ENCODE results near the gene ZBTB46.
"Not testable (repeated sequence)": the region's sequence is repeated elsewhere in the genome, so short reads cannot be mapped to it uniquely, and the experiment has no call there.

The ZBTB46 gene

GRCh38 chr20:63778034-63778752, 52.9 kb downstream of the ZBTB46 start:
- Mint-ChIP-seq H3K27me3 (ENCODE audit: low read depth) (no peaks in the 10 kb centered on the region), H3K4me3 (no peak overlapping the region), H3K9me3 (no peaks in the 10 kb centered on the region), H3K4me1 (peaks cover 17% of the 10 kb centered on the region), H3K27ac (peak overlapping the region in 1 of 3 experiments; percentile 10), H3K36me3 (ENCODE audit: low read depth) (peaks cover 26% of the 10 kb centered on the region)
- no peak for TF ChIP-seq CTCF (IDR thresholded peaks at IDR 0.05; ENCODE audit: unreplicated experiment in 3 of 3)

- Mint-ChIP-seq H3K4me3 (no peak overlapping the region), H3K36me3 (ENCODE audit: low read depth) (peaks cover 28% of the 10 kb centered on the region), H3K27ac (peak overlapping the region in 1 of 3 experiments; percentile 10), H3K4me1 (peaks cover 17% of the 10 kb centered on the region), H3K27me3 (ENCODE audit: low read depth) (no peaks in the 10 kb centered on the region), H3K9me3 (no peaks in the 10 kb centered on the region)
- no peak for TF ChIP-seq CTCF (IDR thresholded peaks at IDR 0.05; ENCODE audit: unreplicated experiment in 3 of 3)
Observed at GRCh38 chr20:63777614-63778013, 53.5 kb downstream of the ZBTB46 start.

- Mint-ChIP-seq H3K36me3 (ENCODE audit: low read depth) (peaks cover 30% of the 10 kb centered on the region), H3K4me1 (peaks cover 17% of the 10 kb centered on the region)
- H3K9me3 Mint-ChIP-seq; H3K4me3 Mint-ChIP-seq; H3K27me3 Mint-ChIP-seq (ENCODE audit: low read depth); H3K27ac Mint-ChIP-seq: not testable (repeated sequence)
Observed at GRCh38 chr20:63776875-63777274, 54.2 kb downstream of the ZBTB46 start.

- Mint-ChIP-seq H3K9me3 (no peaks in the 10 kb centered on the region), H3K4me3 (peak overlapping the region; percentile 62 to 81 (median 78)), H3K27me3 (ENCODE audit: low read depth) (no peaks in the 10 kb centered on the region), H3K36me3 (ENCODE audit: low read depth) (peaks cover 29% of the 10 kb centered on the region), H3K4me1 (peaks cover 17% of the 10 kb centered on the region), H3K27ac (peak overlapping the region; percentile 74 to 83 (median 80))
- peak; percentile 86 to 90 (median 90) for TF ChIP-seq CTCF (IDR thresholded peaks at IDR 0.05; ENCODE audit: unreplicated experiment in 3 of 3)
Observed at GRCh38 chr20:63775096-63775978, 55.7 kb downstream of the ZBTB46 start.

- Mint-ChIP-seq H3K36me3 (ENCODE audit: low read depth) (peaks cover 35% of the 10 kb centered on the region), H3K4me3 (peak overlapping the region; percentile 42 to 60 (median 47)), H3K9me3 (no peaks in the 10 kb centered on the region), H3K27me3 (ENCODE audit: low read depth) (no peaks in the 10 kb centered on the region), H3K4me1 (peaks cover 17% of the 10 kb centered on the region), H3K27ac (peak overlapping the region; percentile 14 to 58 (median 41))
- no peak for TF ChIP-seq CTCF (IDR thresholded peaks at IDR 0.05; ENCODE audit: unreplicated experiment in 3 of 3)
Observed at GRCh38 chr20:63774306-63774705, 56.8 kb downstream of the ZBTB46 start.

GRCh38 chr20:63773571-63774241, 57.4 kb downstream of the ZBTB46 start:
- H3K27ac Mint-ChIP-seq = peak overlapping the region; percentile 14 to 58 (median 41)
- peaks cover 40% of the 10 kb centered on the region for H3K36me3 Mint-ChIP-seq (ENCODE audit: low read depth)
- no peak overlapping the region for H3K4me3 Mint-ChIP-seq
- TF ChIP-seq CTCF (IDR thresholded peaks at IDR 0.05; ENCODE audit: unreplicated experiment in 3 of 3) = no peak
- peaks cover 17% of the 10 kb centered on the region for H3K4me1 Mint-ChIP-seq
- H3K27me3 Mint-ChIP-seq (ENCODE audit: low read depth) = no peaks in the 10 kb centered on the region
- no peaks in the 10 kb centered on the region for H3K9me3 Mint-ChIP-seq

All from nephron (organoid).